ENCODE measurements around the gene TTBK1.

GRCh38 chr6:43291708-43292107 lies 48.4 kb downstream of the TTBK1 start:
- TF ChIP-seq POLR2A (IDR thresholded peaks at IDR 0.05) (no peak), CTCF (IDR thresholded peaks at IDR 0.05) (no peak)
